Measurements from ENCODE around the gene S100A2.

The S100A2 gene

GRCh38 chr1:153609585-153609907 is 43.9 kb upstream of the S100A2 start:
- H3K4me1 ChIP-seq (ENCODE audit: control insufficient read depth, insufficient read depth, low read length, unreplicated experiment) = peaks cover 48% of the 10 kb centered on the region
- H3K4me3 ChIP-seq (ENCODE audit: low read depth, low read length) = peak overlapping the region; percentile 71
- peak overlapping the region; percentile 90 for H3K27ac ChIP-seq (ENCODE audit: low read depth, low read length)
- no peak overlapping the region for H2AFZ ChIP-seq (ENCODE audit: low read length, unreplicated experiment)
- H3K79me2 ChIP-seq (ENCODE audit: control insufficient read depth, insufficient read depth, low read length, unreplicated experiment) = peaks cover 69% of the 10 kb centered on the region
- peaks cover 15% of the 10 kb centered on the region; the same call in 1 of the 2 replicates for H3K36me3 ChIP-seq (ENCODE audit: insufficient read depth, low read length)
- no peaks in the 10 kb centered on the region for H3K27me3 ChIP-seq (ENCODE audit: insufficient read depth, low read length)

GRCh38 chr1:153608742-153609584 is 43.3 kb upstream of the S100A2 start:
- peaks cover 69% of the 10 kb centered on the region for H3K79me2 ChIP-seq (ENCODE audit: control insufficient read depth, insufficient read depth, low read length, unreplicated experiment)
- no peaks in the 10 kb centered on the region for H3K27me3 ChIP-seq (ENCODE audit: insufficient read depth, low read length)
- peak overlapping the region; percentile 90 for H3K27ac ChIP-seq (ENCODE audit: low read depth, low read length)
- peak overlapping the region; percentile 71 for H3K4me3 ChIP-seq (ENCODE audit: low read depth, low read length)
- H3K36me3 ChIP-seq (ENCODE audit: insufficient read depth, low read length) = peaks cover 19% of the 10 kb centered on the region; the same call in 1 of the 2 replicates
- no peak overlapping the region for H2AFZ ChIP-seq (ENCODE audit: low read length, unreplicated experiment)
- peaks cover 42% of the 10 kb centered on the region for H3K4me1 ChIP-seq (ENCODE audit: control insufficient read depth, insufficient read depth, low read length, unreplicated experiment)

- H3K4me3 ChIP-seq (ENCODE audit: low read depth, low read length) = peak overlapping the region; percentile 71
- peaks cover 24% of the 10 kb centered on the region; the same call in 1 of the 2 replicates for H3K36me3 ChIP-seq (ENCODE audit: insufficient read depth, low read length)
- H2AFZ ChIP-seq (ENCODE audit: low read length, unreplicated experiment) = no peak overlapping the region
- H3K27ac ChIP-seq (ENCODE audit: low read depth, low read length) = peak overlapping the region; percentile 90
- H3K27me3 ChIP-seq (ENCODE audit: insufficient read depth, low read length) = no peaks in the 10 kb centered on the region
- peaks cover 37% of the 10 kb centered on the region for H3K4me1 ChIP-seq (ENCODE audit: control insufficient read depth, insufficient read depth, low read length, unreplicated experiment)
- H3K79me2 ChIP-seq (ENCODE audit: control insufficient read depth, insufficient read depth, low read length, unreplicated experiment) = peaks cover 65% of the 10 kb centered on the region
Observed at GRCh38 chr1:153608089-153608682, 42.5 kb upstream of the S100A2 start.

- Histone ChIP-seq H3K27ac (ENCODE audit: low read depth, low read length) (peak overlapping the region; percentile 90; the same call in 1 of the 2 replicates), H3K79me2 (ENCODE audit: control insufficient read depth, insufficient read depth, low read length, unreplicated experiment) (peaks cover 57% of the 10 kb centered on the region), H3K4me1 (ENCODE audit: control insufficient read depth, insufficient read depth, low read length, unreplicated experiment) (peaks cover 35% of the 10 kb centered on the region), H3K27me3 (ENCODE audit: insufficient read depth, low read length) (no peaks in the 10 kb centered on the region), H3K4me3 (ENCODE audit: low read depth, low read length) (peak overlapping the region; percentile 71; the same call in 1 of the 2 replicates), H2AFZ (ENCODE audit: low read length, unreplicated experiment) (no peak overlapping the region), H3K36me3 (ENCODE audit: insufficient read depth, low read length) (peaks cover 26% of the 10 kb centered on the region; the same call in 1 of the 2 replicates)
Observed at GRCh38 chr1:153607381-153607780, 41.7 kb upstream of the S100A2 start.

- H3K27me3 ChIP-seq (ENCODE audit: insufficient read depth, low read length) = no peaks in the 10 kb centered on the region
- H3K27ac ChIP-seq (ENCODE audit: low read depth, low read length) = no peak overlapping the region
- peaks cover 26% of the 10 kb centered on the region; the same call in 1 of the 2 replicates for H3K36me3 ChIP-seq (ENCODE audit: insufficient read depth, low read length)
- H2AFZ ChIP-seq (ENCODE audit: low read length, unreplicated experiment) = no peak overlapping the region
- peaks cover 46% of the 10 kb centered on the region for H3K4me1 ChIP-seq (ENCODE audit: control insufficient read depth, insufficient read depth, low read length, unreplicated experiment)
- H3K4me3 ChIP-seq (ENCODE audit: low read depth, low read length) = no peak overlapping the region
- H3K79me2 ChIP-seq (ENCODE audit: control insufficient read depth, insufficient read depth, low read length, unreplicated experiment) = peaks cover 45% of the 10 kb centered on the region
Observed at GRCh38 chr1:153606194-153606593, 40.5 kb upstream of the S100A2 start.

GRCh38 chr1:153602749-153603148 is 37.1 kb upstream of the S100A2 start:
- Histone ChIP-seq H3K36me3 (ENCODE audit: insufficient read depth, low read length) (peaks cover 23% of the 10 kb centered on the region; the same call in 1 of the 2 replicates), H3K4me1 (ENCODE audit: control insufficient read depth, insufficient read depth, low read length, unreplicated experiment) (peaks cover 46% of the 10 kb centered on the region), H2AFZ (ENCODE audit: low read length, unreplicated experiment) (no peak overlapping the region)

GRCh38 chr1:153599847-153600246 is 34.2 kb upstream of the S100A2 start:
- no peaks in the 10 kb centered on the region for H3K79me2 ChIP-seq (ENCODE audit: control insufficient read depth, insufficient read depth, low read length, unreplicated experiment)
- H3K36me3 ChIP-seq (ENCODE audit: insufficient read depth, low read length) = 0 out of 2 replicates have a peak, but pooled peaks cover 13% of the 10 kb centered on the region
- H3K27ac ChIP-seq (ENCODE audit: low read depth, low read length) = peak overlapping the region; percentile 10; the same call in 1 of the 2 replicates
- no peak overlapping the region for H3K4me3 ChIP-seq (ENCODE audit: low read depth, low read length)
- no peak overlapping the region for H2AFZ ChIP-seq (ENCODE audit: low read length, unreplicated experiment)
- H3K4me1 ChIP-seq (ENCODE audit: control insufficient read depth, insufficient read depth, low read length, unreplicated experiment) = peaks cover 48% of the 10 kb centered on the region
- no peaks in the 10 kb centered on the region for H3K27me3 ChIP-seq (ENCODE audit: insufficient read depth, low read length)

More at GRCh38 chr1:153602749-153603148, 37.1 kb upstream of the S100A2 start:
- peaks cover 13% of the 10 kb centered on the region for H3K79me2 ChIP-seq (ENCODE audit: control insufficient read depth, insufficient read depth, low read length, unreplicated experiment)
- no peak overlapping the region for H3K27ac ChIP-seq (ENCODE audit: low read depth, low read length)
- no peak overlapping the region for H3K4me3 ChIP-seq (ENCODE audit: low read depth, low read length)
- H3K27me3 ChIP-seq (ENCODE audit: insufficient read depth, low read length) = no peaks in the 10 kb centered on the region

- Histone ChIP-seq H3K4me3 (ENCODE audit: low read depth, low read length) (no peak overlapping the region), H2AFZ (ENCODE audit: low read length, unreplicated experiment) (no peak overlapping the region), H3K4me1 (ENCODE audit: control insufficient read depth, insufficient read depth, low read length, unreplicated experiment) (peaks cover 48% of the 10 kb centered on the region), H3K27ac (ENCODE audit: low read depth, low read length) (peak overlapping the region; percentile 59), H3K36me3 (ENCODE audit: insufficient read depth, low read length) (0 out of 2 replicates have a peak, but pooled peaks cover 5% of the 10 kb centered on the region), H3K27me3 (ENCODE audit: insufficient read depth, low read length) (no peaks in the 10 kb centered on the region), H3K79me2 (ENCODE audit: control insufficient read depth, insufficient read depth, low read length, unreplicated experiment) (no peaks in the 10 kb centered on the region)
Observed at GRCh38 chr1:153598309-153599172, 32.9 kb upstream of the S100A2 start.

GRCh38 chr1:153597206-153597605 is 31.6 kb upstream of the S100A2 start:
- Histone ChIP-seq H3K27ac (ENCODE audit: low read depth, low read length) (peak overlapping the region; percentile 59; the same call in 1 of the 2 replicates), H3K4me1 (ENCODE audit: control insufficient read depth, insufficient read depth, low read length, unreplicated experiment) (peaks cover 46% of the 10 kb centered on the region), H3K36me3 (ENCODE audit: insufficient read depth, low read length) (no peaks in the 10 kb centered on the region)

GRCh38 chr1:153592748-153593147 is 27.1 kb upstream of the S100A2 start:
- peaks cover 9% of the 10 kb centered on the region for H3K4me1 ChIP-seq (ENCODE audit: control insufficient read depth, insufficient read depth, low read length, unreplicated experiment)
- no peaks in the 10 kb centered on the region for H3K79me2 ChIP-seq (ENCODE audit: control insufficient read depth, insufficient read depth, low read length, unreplicated experiment)
- H3K4me3 ChIP-seq (ENCODE audit: low read depth, low read length) = no peak overlapping the region
- no peak overlapping the region for H3K27ac ChIP-seq (ENCODE audit: low read depth, low read length)
- H2AFZ ChIP-seq (ENCODE audit: low read length, unreplicated experiment) = no peak overlapping the region
- H3K27me3 ChIP-seq (ENCODE audit: insufficient read depth, low read length) = no peaks in the 10 kb centered on the region
- no peaks in the 10 kb centered on the region for H3K36me3 ChIP-seq (ENCODE audit: insufficient read depth, low read length)

More at GRCh38 chr1:153597206-153597605, 31.6 kb upstream of the S100A2 start:
- Histone ChIP-seq H3K27me3 (ENCODE audit: insufficient read depth, low read length) (no peaks in the 10 kb centered on the region), H3K79me2 (ENCODE audit: control insufficient read depth, insufficient read depth, low read length, unreplicated experiment) (no peaks in the 10 kb centered on the region), H2AFZ (ENCODE audit: low read length, unreplicated experiment) (no peak overlapping the region), H3K4me3 (ENCODE audit: low read depth, low read length) (no peak overlapping the region)

All from ACC112 (cell line).